GM19351 (cell line): ENCODE measurements around the gene ZNF708.
"Not testable (repeated sequence)": the region's sequence is repeated elsewhere in the genome, so short reads cannot be mapped to it uniquely, and the experiment has no call there.

Experiments
- ATAC-seq: cut with Tn5 transposase; IDR thresholded peaks from one replicate; pipeline ENCODE4 v1.9.1; 2021; ENCODE audit warnings: mild to moderate bottlenecking, moderate library complexity; ENCODE audit not compliant: unreplicated experiment

The ZNF708 gene

DNA sequence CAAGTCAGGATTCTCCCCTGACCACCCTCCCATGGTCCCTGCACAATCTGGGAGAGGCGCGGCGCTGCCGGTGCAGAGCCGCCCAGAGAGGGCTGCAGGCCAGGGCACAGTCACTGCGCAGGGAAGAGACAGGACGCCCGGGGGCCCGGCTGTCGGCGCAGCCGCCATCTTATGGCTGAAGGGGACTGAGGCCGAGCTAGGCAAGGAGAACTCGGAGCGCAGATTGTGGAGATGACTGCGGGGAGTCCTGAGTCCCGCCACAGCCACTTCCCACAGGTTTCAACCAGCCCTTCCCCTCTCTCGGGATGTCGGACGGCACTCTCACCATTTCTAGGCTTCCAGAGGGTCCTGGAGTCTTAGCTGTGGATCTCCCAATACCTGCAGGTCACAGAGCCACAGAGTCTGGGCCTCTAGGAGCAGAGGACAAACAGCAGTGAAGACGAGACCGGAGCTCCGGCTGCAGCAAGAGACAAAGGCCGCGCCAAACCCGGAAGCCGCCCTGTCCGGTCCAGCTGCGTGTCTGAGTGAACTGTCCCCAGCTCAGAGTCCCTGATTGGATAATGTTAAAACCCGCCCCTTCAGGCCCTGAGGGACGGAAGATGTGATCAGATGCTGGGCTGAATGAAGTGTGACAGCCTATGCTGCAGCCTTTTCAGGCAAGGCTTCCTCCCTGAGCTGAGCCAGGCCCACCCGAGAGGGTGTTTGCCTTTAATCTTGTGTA is at the start of gene ZNF708:
Gene ZNF708, minus strand, starts transcription at position 526 of the 721 bp plus-strand sequence. Its CDS starts 198 bp downstream, at position 328.
- ATAC-seq, result peak; percentile 99

DNA sequence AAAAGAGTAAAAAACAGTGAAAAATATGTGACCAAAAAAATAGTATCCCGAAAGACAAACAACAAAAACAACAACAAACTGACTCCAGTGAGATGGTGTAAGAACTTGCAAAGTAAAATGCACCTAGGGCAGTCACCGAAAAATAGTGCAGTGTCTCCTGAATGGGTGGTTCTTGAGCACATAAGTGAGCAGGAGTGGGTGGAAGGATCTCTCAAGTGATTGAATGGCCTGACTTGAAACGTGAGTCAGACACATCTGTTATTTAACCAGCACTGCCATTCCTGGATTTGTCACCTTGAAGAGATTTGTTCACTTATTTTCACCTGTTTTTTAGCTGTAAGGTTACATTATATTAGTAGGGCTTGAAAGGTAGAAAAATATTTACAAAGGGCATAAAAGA is 33.1 kb upstream of the ZNF708 start:
- no peak for ATAC-seq

DNA sequence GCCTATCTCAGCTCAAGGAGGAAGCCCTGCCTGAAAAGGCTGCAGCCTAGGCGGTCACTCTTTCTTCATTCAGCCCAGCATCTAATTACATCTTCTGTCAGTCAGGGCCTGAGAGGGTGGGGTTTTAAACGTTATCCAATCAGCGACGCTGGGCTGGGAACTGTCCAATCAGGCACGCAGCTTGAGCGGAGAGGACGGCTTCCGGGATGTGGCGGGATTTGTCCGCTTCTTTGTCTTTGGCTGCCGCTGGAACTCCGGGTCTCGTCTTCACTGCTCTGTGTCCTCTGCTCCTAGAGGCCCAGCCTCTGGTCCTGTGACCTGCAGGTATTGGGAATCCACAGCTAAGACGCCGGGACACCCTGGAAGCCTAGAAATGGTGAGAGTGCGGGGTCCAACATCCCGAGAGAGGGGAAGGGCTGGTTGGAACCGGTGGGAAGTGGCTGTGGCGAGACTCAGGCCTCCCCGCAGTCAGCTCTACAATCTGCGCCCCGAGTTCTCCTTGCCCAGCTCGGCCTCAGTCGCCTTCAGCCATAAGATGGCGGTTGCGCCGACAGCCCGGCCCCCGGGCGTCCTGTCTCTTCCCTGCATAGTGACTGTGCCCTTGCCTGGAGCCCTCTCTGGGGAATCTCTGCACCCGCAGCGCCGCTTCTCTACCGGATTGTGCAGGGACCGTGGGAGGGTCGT is 29.7 kb upstream of the ZNF708 start, which contains the start of gene ZNF738:
Gene ZNF738, plus strand, starts transcription at position 233 of the 684 bp plus-strand sequence. Its CDS starts 141 bp downstream, at position 374.
- peak; percentile 96 for ATAC-seq

DNA sequence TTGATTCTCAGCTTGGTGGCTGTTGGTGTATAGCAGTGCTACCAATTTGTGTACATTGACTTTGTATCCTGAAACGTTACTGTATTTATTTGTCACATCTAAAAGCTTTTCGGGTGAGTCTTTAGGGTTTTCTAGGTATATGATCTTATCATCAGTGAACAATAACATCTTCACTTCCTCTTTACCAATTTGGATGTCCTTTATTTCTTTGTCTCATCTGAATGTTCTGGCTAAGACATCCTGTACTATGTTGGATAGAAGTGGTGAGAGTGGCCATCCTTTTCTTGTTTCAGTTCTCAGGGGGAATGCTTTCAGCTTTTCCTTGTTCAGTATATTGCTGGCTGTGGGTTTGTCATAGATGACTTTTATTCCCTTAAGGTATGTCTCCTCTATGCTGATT is 23.6 kb upstream of the ZNF708 start:
- no peak for ATAC-seq

DNA sequence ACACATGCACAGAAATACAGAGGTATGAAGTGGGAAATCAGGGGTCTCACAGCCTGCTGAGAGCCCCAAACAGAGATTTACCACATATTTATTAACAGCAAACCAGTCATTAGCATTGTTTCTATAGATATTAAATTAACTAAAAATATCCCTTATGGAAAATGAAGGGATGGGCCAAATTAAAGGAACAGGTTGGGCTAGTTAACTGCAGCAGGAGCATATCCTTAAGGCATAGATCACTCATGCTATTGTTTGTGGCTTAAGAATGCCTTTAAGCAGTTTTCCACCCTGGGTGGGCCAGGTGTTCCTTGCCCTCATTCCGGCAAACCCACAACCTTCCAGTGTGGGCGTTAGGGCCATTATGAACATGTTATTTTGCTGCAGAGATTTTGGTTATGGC is 15.6 kb upstream of the ZNF708 start:
- not testable (repeated sequence) for ATAC-seq

DNA sequence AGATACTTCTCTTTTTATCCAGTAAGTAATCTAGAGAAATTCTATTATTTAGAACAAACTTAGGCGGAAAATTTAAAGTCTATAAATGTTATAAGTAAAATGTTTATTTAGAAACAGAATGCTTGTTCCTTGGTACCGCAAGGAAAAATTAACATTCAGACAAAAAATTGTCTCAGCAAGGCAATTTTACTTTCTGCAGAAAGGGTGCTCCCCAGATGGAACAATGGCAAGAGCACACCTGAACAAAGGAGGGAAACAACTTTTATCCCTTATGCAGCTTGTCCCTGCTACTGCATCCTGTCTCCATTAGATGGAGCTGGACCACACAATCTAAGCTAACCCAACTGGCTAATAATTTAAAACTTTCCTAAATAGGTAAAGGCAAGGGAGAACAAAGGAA is 6.5 kb upstream of the ZNF708 start:
- ATAC-seq, result no peak

DNA sequence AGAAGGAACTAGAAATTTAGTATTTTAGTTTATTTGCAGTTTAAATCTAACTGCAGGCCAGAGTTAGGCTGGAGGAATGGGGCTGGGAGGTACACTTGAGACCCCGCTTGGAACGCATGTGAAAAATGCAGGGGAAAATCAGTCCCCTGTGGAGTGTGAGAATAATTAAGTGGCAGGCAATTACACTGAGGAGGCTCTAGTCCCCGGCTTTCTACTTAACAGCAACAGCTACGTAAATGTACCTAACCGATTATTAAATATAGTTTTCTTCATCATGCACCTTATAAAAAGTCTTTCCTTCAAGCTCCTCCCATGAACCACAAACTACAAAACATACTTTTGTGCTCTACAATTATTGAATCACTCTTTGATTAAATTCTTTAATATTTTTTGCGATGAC is 804 bp downstream of the ZNF708 start:
- no peak for ATAC-seq

DNA sequence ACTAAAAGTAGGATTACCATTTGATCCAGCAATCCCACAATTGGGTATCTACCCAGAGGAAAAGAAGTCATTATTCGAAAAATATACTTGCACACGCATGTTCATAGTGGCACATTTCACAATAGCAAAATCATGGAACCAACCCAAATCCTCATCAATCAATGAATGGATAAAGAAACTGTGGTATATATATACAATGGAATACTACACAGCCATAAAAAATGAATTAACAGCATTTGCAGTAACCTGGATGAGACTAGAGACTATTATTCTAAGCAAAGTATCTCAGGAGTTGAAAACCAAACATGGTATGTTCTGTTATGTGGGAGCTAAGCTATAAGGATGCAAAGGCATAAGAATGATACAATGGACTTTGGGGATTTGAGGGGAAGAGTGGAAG is 3.0 kb downstream of the ZNF708 start:
- no peak for ATAC-seq

DNA sequence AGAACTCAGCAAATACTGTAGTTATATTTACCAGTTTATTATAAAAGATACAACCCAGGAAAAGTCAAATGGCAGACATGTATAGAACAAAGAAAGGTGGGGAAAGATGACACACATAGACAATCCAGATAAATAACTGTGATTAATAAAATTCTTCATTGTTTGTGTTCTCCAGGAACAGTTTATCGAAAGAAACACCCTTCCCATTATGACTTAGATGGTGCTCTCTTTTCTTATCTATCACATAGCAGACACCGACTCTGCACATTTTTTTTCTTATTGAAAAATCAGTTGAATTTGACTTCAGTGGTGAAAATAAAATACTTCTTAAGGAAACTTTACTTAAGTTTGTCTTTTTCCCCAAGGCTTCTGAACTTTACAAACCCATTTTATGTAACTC is 6.2 kb downstream of the ZNF708 start:
- no peak for ATAC-seq

DNA sequence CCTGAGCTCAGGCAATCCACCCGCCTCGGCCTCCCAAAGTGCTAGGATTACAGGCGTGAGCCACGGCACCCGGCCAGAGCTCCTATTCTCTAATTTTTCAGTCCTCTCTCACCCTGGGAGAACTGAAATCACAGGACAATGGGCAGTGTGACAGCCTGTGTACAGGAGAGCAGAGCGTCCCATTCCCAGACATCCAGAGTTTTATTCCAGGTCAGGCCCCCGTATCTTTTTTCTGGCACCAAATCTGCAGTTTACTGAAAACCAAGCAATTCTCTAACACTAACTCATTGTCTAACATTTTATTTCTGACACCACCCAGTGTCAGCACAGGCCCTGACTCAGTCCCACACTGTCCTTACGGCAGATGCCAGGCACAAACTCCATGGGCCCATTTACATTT is 6.7 kb downstream of the ZNF708 start:
- ATAC-seq, result no peak

DNA sequence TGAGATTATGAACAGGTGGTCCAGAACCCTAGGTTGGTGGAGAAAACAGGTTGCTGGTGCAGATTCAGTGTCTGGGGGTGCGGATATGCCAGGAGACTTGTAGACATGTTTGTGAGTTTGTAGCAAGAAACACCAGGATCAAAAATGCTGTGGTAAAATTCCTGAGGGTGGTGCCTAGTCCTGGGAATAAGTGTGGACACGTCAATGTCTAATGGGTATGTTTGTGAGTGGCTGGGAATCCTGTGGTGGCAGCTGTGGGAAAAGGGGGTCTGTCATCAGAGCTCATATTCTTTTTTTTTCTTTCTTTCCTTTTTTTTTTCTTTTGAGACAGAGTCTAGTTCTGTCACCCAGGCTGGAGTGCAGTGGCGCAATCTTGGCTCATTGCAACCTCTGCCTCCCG is 7.2 kb downstream of the ZNF708 start:
- no peak for ATAC-seq

DNA sequence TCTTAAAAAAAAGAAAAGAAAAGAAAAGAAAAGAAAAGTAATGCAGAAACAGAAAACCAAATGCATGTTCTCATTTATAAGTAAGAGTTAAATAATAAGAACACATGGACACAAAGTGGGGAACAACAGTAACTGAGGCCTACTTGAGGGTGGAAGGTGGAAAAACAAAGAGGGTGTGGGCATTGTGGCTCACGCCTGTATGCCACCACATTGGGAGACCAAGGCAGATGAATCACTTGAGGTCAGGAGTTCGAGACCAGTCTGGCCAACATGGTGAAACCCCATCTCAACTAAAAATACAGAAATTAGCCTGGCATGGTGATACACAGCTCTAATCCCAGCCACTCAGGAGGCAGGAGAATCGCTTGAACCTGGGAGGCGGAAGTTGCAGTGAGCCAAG is 8.1 kb downstream of the ZNF708 start:
- ATAC-seq, result no peak

DNA sequence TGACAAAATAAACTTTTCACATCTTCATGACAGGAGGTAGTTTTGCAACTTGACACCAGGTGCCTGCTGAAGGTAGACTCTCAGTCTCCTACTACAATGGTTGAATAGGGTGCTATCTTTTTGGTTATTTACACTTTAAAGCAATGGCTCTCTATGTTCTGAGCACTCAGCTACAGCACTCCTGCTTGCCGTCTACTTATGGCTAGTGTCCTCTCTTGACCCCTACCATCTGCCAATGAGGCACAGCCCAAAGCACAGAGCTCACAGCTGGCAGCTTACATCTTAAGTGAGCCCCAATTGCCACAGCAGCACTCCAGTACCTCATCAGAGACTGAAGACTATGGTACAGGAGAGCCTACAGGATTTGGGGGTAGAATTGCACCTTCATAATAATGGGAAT is 11.4 kb downstream of the ZNF708 start:
- no peak for ATAC-seq

DNA sequence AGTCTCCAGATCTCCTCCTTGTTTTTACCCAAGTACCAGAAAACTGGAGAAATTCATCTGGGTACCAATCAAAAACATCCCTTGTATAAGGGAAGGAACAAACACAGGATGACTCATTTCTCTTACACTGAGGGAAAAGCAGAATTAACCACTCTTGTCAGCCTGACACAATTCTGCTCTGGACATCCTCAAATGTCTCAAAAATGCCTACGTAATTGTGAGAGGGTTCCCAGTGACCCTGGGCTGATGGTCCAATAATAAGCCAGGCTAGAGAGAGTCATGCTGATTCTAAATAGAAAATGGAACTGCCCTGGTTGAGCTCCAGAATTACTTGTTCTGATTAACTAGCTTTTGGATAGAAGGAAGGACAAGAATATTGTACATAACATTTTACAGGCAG is 14.5 kb downstream of the ZNF708 start:
- no peak for ATAC-seq

DNA sequence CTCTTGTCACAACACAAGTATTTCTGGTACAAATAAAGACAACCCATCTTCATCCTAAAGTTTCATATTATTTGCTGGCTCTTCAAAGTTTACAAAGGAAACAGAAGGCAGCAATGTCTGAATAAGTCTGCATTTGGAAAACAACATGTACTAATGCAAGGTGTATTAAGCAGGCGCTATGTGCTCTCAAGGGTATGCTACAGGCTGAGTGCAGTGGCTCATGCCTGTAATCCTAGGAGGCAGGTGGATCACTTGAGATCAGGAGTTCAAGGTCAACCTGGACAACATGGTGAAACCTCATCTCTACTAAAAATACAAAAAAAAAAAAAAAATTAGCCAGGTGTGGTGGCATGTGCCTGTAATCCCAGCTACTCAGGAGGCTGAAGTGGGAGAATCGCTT is 16.4 kb downstream of the ZNF708 start:
- not testable (repeated sequence) for ATAC-seq

DNA sequence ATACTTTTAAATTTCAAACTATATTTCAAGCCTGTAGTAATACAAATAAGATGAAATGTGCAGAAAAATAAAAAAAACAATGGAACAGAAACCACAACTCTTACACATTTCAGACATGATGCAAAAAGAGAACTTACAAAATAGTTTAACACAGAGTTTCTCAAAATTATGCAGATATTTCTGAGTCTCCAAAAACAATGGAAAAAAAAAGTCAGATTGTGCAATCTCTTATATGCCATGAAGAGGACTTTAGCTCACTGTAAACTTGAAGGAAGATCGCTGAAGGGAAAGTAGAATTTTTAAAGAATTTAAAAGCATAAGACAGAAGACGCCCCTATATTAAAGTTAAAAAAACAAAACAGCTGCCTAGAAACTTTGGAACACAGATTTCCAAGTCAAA is 20.4 kb downstream of the ZNF708 start:
- ATAC-seq, result no peak

DNA sequence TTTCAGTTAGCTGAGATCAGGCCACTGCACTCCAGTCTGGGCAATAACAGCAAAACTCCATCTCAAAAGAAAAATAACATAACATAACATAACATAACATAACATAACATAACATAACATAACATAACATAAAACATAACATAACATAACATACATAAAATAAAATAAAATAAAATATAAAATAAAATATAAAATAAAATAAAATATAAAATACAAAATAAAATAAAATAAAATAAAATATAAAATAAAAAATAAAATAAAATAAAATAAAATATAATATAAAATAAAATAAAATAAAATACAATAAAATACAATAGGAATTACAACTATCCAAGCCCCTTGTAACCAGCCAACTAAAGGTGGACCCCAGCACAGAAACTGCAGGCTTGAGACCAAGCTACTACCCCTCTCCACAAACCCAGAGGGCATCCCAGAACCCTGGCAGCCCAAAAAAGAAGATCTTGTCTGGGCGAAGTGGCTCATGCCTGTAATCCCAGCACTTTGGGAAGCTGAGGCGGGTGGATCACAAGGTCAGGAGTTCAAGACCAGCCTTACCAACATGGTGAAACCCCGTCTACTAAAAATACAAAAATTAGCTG is 22.2 kb downstream of the ZNF708 start:
- ATAC-seq, result not testable (repeated sequence)

DNA sequence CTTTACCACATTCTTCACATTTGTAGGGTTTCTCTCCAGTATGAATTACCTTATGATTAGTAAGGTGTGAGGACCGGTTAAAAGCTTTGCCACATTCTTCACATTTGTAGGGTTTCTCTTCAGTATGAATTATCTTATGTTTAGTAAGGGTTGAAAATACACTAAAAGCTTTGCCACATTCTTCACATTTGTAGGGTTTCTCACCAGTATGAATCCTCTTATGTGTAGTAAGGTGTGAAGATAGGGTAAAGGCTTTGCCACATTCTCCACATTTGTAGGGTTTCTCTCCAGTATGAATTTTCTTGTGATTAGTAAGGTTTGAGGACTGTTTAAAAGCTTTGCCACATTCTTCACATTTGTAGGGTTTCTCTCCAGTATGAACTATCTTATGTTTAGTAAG is 35.4 kb downstream of the ZNF708 start:
- ATAC-seq, result not testable (repeated sequence)

DNA sequence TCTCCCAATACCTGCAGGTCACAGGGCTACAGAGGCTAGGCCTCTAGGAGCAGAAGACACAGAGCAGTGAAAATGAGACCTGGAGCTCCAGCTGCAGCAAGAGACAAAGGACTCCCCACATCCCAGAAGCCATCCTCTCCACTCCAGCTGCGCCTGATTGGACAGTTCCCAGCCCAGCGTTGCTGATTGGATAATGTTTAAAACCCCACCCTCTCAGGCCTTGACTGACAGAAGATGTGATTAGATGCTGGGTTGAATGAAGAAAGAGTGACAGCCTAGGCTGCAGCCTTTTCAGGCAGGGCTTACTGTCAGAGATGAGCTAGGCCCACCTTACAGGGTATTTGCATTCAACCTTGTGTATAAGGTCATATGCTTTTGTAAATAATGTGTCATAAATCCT is 59.4 kb downstream of the ZNF708 start:
- no peak for ATAC-seq

DNA sequence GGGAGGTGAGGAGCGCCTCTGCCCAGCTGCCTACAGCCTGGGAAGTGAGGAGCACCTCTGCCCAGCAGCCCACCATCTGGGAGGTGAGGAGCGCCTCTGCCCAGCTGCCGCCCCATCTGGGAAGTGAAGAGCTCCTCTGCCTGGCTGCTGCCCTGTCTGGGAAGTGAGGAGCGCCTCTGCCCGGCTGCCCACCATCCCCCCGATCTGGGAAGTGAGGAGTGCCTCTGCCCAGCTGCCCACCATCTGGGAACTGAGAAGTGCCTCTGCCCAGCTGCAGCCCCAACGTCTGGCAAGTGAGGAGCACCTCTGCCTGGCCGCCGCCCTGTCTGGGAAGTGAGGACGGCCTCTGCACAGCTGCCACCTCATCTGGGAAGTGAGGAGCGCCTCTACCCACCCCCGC is 64.3 kb downstream of the ZNF708 start:
- ATAC-seq, result no peak

DNA sequence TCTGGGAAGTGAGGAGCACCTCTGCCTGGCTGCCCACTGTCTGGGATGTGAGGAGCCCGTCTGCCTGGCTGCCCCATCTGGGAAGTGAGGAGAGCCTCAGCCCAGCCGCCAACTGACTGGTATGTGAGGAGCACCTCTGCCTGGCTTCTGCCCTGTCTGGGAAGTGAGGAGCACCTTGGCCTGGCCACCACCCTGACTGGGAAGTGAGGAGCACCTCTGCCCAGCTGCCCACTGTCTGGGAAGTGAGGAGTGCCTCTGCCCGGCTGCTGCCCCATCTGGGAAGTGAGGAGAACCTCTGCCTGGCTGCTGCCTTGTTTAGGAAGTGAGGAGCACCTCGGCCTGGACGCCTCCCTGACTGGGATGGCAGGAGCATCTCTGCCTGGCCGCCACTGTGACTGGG is 64.8 kb downstream of the ZNF708 start:
- ATAC-seq, result no peak

DNA sequence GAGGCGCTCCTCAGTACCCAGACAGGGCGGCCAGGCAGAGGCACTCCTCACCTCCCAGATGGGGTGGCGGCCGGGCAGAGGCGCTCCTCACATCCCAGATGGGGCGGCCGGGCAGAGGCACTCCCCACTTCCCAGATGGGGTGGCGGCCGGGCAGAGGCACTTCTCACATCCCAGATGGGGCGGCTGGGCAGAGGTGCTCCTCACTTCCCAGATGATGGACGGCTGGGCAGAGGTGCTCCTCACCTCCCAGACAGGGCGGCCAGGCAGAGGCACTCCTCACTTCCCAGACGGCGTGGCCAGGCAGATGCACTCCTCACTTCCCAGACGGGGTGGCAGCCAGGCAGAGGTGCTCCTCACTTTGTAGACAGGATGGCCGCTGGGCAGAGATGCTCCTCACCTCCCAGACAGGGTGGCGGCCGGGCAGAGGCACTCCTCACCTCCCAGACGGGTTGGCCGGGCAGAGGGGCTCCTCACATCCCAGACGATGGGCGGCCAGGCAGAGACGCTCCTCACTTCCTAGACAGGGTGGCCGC is 68.3 kb downstream of the ZNF708 start:
- not testable (repeated sequence) for ATAC-seq
